LoVo (cell line): ENCODE measurements around the gene AMPD1.

Experiments
- DNase-seq: peaks from one replicate; pipeline ENCODE4 v3.0.0-alpha.2; 2016; ENCODE audit warnings: low spot score

AMPD1 gene

DNA sequence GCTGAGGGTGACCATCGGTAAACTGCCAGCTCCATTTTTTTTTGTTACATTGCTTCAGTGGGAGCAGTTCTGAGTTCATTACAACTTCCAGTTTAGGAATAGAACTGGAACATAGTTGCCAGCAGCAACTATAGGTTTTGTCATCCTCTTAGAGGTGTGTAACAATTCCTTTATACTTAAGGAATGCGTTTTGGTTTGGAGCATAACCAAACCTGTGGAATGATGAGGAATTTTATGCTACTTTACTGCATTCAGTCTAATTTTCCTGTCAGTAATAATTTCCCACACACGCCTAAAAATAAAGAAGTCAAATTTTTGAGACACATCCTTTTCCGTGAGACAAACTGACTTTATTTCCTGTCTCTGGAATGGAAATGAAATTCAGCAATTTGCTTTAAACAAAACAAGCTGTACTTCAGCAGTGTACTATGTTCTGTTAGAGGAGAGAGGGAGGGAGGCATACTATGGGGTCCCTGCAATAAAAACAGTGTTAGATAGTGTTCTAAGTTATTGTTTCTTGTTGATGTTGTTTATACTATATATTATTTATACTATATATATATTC, 4.8 kb upstream of the AMPD1 start:
- no peak for DNase-seq

DNA sequence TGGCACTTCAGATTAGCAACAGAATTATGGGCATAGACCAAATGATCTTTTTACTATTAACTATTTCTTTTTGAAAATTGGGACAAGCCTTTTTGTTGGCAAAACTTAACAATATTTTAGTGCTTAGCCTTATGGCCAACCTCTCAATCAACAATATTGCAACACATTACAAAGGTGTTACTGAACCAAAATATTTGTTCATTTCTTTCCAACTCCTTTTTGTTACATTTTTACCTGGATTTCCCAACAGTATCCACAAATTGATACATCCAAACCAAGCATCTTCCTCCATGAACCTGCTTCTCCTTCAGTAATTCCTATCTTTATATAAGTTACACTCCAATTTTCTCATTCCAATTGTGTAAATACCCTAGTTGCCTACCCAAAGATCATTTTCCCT, 1.5 kb upstream of the AMPD1 start:
- no peak for DNase-seq

DNA sequence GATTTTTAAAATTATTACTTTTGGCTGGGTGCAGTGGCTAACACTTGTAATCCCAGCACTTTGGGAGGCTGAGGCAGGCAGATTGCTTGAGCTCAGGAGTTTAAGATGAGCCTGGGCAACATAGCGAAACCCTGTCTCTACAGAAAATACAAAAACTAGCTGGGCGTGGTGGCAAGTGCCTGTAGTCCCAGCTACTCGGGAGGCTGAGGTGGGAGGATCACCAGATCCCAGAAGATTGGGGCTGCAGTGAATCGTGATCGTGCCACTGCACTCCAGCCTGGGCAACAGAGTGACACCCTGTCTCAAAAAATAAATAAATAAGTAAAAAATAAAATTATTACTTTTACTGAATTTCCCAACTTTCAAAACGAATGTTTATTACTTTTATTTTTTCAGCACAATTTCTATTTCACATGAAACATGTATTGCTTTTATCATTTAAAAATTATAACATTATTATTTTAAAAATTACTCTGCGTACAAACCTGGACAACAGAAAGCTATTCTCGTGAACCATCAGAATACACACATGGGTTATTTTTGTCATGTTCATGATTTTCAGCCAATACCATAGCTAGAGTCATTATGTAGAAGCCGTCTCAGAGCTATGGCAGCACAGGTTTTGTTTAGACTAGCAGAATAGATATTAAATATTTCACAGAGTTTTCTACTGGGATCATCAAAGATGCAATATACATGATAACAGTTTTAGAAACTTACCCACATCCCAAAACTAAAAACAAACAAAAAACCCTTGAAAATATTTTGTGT, 621 bp downstream of the AMPD1 start:
- DNase-seq, result no peak

- DNase-seq, result no peak
These were observed 2.4 kb downstream of the AMPD1 start for GRCh38 chr1:114692947-114693346.

DNA sequence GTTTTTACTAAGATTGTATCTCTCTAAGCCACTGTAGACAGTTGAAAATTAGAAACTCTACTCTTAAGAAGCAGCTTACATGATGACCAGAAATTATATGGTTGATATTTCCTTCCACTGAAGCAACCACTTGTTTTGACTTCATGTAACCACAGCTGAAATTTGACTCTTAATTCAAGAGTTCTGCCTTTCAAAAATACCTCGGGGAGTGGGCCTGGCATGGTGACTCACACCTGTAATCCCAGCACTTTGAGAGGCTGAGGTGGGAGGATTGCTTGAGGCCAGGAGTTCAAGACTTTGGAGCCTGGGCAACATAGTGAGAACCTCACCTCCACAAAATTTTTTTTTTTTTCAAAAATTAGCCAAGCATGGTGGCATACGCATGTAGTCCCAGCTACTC, 4.3 kb downstream of the AMPD1 start:
- no peak for DNase-seq

GRCh38 chr1:114690148-114690547, 5.2 kb downstream of the AMPD1 start:
- DNase-seq, result no peak

GRCh38 chr1:114688526-114688925, 6.8 kb downstream of the AMPD1 start:
- no peak for DNase-seq

DNA sequence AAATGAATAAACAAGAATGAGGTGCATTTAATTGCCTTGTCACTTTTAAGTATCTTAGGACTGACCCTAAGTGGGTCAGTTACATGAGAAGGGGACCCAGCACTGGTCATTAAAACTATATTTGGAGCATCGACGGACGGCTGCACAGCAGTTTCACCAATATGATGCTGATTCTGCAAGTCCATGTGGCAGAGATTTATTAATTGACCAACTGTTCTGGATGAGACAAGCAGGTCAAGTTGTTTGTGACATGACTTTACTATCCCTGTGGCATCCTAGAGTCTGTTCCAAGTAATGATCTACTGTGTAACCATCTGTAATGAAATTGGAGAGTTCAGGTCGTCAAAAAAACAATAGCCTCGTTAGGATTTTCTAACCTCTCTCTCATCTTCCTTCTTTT, 9.5 kb downstream of the AMPD1 start:
- DNase-seq, result no peak

- no peak for DNase-seq
These were observed 17.7 kb downstream of the AMPD1 start for GRCh38 chr1:114677691-114678090.

GRCh38 chr1:114676115-114676514, 19.2 kb downstream of the AMPD1 start:
- DNase-seq, result no peak

DNA sequence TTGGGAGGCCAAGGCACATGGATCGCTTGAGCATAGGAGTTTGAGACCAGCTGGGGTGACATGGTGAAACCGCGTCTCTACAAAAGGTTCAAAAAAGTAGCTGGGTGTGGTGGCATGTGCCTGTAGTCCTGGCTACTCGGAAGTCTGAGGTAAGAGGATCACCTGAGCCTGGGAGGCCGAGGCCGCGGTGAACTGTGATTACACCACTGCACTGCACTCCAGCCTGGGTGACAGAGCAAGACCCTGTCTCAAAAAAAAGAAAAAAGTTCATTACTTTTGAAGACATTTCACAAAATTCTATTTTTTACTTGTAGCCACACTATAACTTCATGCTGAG, 23.4 kb downstream of the AMPD1 start:
- no peak for DNase-seq

DNA sequence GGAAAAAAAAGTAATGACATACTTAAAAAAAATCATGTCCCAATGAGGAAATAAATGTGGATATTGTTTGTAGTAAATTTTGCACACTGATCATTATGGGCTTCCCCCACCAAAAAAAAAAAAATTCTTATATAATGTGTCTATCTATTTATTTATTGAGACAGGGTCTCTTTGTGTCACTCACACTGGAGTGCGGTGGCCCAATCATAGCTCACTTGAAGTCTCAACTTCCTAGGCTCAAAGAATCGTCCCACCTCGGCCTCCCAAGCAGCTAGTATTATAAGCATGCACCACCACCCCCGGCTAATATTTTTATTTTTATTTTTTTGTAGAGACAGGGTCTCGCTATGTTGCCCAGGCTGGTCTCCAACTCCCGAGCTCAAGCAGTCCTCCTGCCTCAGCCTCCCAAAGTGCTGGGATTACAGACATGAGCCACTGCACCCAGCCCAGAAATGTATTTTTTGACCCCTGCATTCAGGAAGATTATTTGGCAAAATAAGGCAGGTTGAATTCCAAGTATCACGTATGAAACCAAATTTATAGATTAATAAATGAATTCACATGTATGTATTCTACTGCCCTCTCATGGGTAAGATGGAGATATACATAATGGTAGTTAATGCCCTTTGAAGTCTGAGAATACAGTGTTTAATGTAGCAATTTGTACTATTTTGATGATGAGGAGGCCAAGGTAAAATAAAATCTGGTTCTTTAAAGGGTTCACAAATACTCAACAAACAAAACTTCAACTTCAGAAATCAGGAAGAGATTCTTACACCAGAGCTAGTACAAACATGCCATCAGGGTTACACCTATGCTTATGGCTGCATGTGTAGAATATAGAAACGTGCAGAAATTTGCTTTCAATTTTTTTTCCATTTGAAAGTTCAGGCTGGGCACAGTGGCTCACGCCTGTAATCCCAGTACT, 24.1 kb downstream of the AMPD1 start:
- DNase-seq, result peak; percentile 37

DNA sequence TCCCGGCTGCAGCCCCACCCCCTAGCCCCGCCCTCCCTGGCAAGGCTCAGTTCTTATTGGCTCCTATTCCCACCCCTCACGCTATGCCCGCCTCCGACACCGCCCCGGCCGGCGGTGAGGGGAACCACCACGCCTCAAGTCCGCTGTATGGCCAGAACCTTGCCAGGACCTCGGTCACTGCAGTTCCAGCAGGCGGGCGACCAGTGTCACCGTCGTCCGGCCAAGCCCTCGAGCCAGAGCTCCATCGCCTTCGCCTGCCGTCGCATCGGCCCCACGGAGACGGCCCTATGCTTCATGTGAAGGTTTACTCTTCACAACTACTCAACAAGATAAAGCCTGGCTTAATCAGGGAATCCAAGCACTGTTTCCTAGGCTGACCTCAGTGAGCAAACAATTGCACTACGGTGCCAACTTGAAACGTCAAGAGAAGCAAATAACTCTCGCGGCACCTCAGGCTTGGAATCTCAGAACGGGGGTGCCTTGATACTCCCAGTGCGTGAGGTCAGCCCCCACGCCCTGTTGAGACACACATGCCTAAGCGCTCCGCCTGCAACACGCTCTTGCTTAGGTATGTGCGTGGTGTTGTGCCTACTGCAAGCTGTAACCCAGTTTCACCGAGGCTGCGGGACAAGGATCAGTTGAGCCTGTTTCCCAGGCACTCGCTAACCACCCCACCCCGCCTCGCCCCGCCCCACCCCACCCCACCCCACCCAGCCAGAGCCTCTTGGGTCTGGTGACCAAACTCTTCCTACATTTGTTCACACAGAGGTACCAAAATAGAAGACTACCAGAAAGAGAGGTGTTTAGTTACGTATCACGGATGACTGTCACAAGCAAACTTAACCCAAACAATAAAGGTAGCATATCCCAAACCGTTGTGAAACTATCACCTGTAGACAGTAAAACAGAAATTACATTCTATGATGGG, 25.0 kb downstream of the AMPD1 start:
- peak; percentile 87 for DNase-seq

GRCh38 chr1:114669562-114670082, 25.7 kb downstream of the AMPD1 start, which contains the start of gene DENND2C:
Gene DENND2C (minus strand): TSS chr1:114670049. CDS start chr1:114625984, 44,065 bp downstream.
- no peak for DNase-seq

DNA sequence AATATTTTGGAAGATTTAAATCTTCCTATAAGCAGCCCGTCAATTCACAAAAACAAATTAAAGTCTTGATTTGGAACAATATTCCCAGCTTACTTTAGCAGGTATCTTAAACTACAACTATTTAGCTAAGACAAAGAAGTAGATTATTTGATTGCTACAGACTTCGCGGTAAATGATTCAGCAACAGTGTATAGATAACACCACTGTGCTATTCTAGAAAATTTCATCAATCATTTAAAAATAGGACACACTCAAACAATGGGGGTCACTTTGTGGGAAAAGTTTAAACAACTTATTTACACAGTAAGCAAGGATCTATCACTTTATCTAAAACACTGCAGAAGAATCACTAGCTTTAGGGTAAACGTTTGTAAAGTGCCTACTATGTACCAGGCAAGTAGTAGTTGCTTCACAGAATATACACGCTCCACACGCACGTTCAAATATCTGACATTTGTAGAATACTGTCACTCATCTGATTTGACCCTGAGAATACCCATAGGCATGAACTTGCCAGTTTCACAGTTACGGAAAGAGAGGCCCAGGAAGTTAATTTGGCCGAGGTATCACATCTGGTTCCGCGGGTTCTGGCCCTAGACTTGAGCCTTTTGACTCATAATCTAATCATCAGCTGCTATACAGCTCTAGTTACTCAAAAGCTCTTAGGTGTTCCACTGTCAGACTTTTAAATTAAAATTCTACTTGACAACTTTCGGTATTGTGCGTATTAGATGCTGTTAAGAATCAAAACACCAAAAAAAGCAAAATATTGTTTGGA, 26.4 kb downstream of the AMPD1 start:
- DNase-seq, result peak; percentile 6

GRCh38 chr1:114668373-114668772, 27.0 kb downstream of the AMPD1 start:
- no peak for DNase-seq

DNA sequence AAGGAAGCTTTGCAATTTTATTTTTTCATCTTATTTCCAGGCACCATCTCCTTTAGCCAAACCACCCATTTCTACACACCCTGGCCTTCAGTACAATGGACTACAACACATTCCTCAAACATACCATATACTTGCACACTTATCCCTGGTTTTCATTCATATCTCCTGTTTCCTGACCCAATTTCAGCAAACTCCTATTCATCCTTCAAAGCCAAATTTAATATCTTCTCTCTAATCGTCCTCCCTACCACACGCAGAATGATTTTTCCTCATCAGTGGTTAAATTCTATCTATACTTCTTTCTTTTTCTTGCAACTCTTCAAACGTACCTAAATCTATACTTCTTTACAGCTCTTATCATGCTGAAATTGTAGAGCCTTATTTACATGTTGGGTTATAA, 28.4 kb downstream of the AMPD1 start:
- DNase-seq, result no peak

- no peak for DNase-seq
These were observed 35.1 kb downstream of the AMPD1 start for GRCh38 chr1:114660238-114660637.

GRCh38 chr1:114651893-114652292, 43.5 kb downstream of the AMPD1 start:
- DNase-seq, result no peak

DNA sequence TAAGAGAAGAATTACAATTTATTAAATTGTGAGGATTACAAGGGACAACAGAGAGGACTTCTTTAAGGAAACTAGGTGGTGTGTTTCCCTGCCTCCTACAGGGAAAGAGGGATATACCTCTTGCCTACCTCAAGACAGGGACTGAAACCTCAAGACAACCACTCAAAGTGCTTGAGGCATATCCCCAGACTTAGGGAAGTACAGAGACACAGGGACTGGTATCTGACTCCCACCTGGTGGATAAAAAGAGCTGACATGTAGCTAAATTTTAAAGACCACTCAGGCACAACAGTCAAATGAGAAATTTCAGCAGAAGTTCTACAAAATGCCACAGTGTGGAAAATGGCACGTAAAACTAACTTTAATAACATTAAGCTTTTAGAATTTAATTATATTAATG, 46.8 kb downstream of the AMPD1 start:
- no peak for DNase-seq

- no peak for DNase-seq
These were observed 54.0 kb downstream of the AMPD1 start for GRCh38 chr1:114641377-114641776.
